ENCODE measurements around the gene TMEM63C.

GRCh38 chr14:77281852-77282410 is 100.3 kb downstream of the TMEM63C start:
- TF ChIP-seq CTCF (IDR thresholded peaks at IDR 0.05), result no peak
- TF ChIP-seq POLR2A (IDR thresholded peaks at IDR 0.05), result no peak
- TF ChIP-seq EP300 (IDR thresholded peaks at IDR 0.05; ENCODE audit: low read depth), result no peak
- TF ChIP-seq POLR2AphosphoS5 (IDR thresholded peaks at IDR 0.05), result no peak
